Ishikawa (cell line): ENCODE results near the gene PLIN5.

ENCODE experiments used
- CEBPB ChIP-seq: IDR thresholded peaks from 2 replicates; pipeline ENCODE4 v1.6.1; 2012
- CREB1 ChIP-seq: IDR thresholded peaks from 2 replicates; pipeline ENCODE4 v1.6.1; 2012; ENCODE audit warnings: low read depth
- EP300 ChIP-seq: IDR thresholded peaks from 2 replicates; pipeline ENCODE4 v1.6.1; 2012; ENCODE audit warnings: borderline replicate concordance
- FOXM1 ChIP-seq: IDR thresholded peaks from 2 replicates; pipeline ENCODE4 v1.6.1; 2012; ENCODE audit warnings: low read depth, borderline replicate concordance
- MAX ChIP-seq: IDR thresholded peaks from 2 replicates; pipeline ENCODE4 v1.6.1; 2012
- NFIC ChIP-seq: IDR thresholded peaks from 2 replicates; pipeline ENCODE4 v1.6.1; 2012
- RAD21 ChIP-seq: IDR thresholded peaks from 2 replicates; pipeline ENCODE4 v1.6.1; 2012; ENCODE audit warnings: low read depth
- TCF12 ChIP-seq: IDR thresholded peaks from 2 replicates; pipeline ENCODE4 v1.6.1; 2012; ENCODE audit warnings: low read depth
- TF ChIP-seq, protein P1 (sequence below): IDR thresholded peaks from 2 replicates; pipeline ENCODE4 v1.6.1; 2012; ENCODE audit warnings: low read depth, mild to moderate bottlenecking

- TF ChIP-seq EP300 (no peak), CEBPB (no peak), NFIC (no peak), MAX (no peak), CREB1 (no peak), TCF12 (no peak), FOXM1 (no peak), RAD21 (peak; percentile 35)
- TF ChIP-seq, protein P1, sequence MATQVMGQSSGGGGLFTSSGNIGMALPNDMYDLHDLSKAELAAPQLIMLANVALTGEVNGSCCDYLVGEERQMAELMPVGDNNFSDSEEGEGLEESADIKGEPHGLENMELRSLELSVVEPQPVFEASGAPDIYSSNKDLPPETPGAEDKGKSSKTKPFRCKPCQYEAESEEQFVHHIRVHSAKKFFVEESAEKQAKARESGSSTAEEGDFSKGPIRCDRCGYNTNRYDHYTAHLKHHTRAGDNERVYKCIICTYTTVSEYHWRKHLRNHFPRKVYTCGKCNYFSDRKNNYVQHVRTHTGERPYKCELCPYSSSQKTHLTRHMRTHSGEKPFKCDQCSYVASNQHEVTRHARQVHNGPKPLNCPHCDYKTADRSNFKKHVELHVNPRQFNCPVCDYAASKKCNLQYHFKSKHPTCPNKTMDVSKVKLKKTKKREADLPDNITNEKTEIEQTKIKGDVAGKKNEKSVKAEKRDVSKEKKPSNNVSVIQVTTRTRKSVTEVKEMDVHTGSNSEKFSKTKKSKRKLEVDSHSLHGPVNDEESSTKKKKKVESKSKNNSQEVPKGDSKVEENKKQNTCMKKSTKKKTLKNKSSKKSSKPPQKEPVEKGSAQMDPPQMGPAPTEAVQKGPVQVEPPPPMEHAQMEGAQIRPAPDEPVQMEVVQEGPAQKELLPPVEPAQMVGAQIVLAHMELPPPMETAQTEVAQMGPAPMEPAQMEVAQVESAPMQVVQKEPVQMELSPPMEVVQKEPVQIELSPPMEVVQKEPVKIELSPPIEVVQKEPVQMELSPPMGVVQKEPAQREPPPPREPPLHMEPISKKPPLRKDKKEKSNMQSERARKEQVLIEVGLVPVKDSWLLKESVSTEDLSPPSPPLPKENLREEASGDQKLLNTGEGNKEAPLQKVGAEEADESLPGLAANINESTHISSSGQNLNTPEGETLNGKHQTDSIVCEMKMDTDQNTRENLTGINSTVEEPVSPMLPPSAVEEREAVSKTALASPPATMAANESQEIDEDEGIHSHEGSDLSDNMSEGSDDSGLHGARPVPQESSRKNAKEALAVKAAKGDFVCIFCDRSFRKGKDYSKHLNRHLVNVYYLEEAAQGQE = no peak
Measured at GRCh38 chr19:4524808-4525562, 10.0 kb downstream of the PLIN5 start.
